HCT116 (cell line): ENCODE measurements around the gene RCL1.

Experiments
- CEBPB ChIP-seq: IDR thresholded peaks from 2 replicates; pipeline ENCODE4 v1.6.1; 2012; ENCODE audit warnings: low read depth
- CTCF ChIP-seq, 3 experiments: fragments of 200-600 bp in 1 of 3; sonication (generic) in 1 of 3; IDR thresholded peaks in 2 of 3; conservative IDR thresholded peaks in 1 of 3; 2 replicates each; pipeline ENCODE4 v1.5.1; 2012 to 2017; ENCODE audit warnings: low read depth in 2 of 3, low read length in 2 of 3, antibody characterized with exemption in 1 of 3, borderline replicate concordance in 1 of 3, control low read depth in 1 of 3, mild to moderate bottlenecking in 1 of 3, mixed read lengths in 1 of 3, mixed run types in 1 of 3, moderate library complexity in 1 of 3; ENCODE audit not compliant: insufficient read depth in 1 of 3
- EZH2 ChIP-seq: fragments of 200-600 bp; sonication (generic); IDR thresholded peaks from 2 replicates; pipeline ENCODE4 v1.6.1; 2017; ENCODE audit warnings: antibody characterized with exemption, mixed run types
- EZH2phosphoT487 ChIP-seq: fragments of 200-600 bp; IDR thresholded peaks from 2 replicates; pipeline ENCODE4 v1.6.1; 2018; ENCODE audit warnings: antibody characterized with exemption, borderline replicate concordance
- YY1 ChIP-seq: IDR thresholded peaks from 2 replicates; pipeline ENCODE4 v1.6.1; 2011; ENCODE audit warnings: low read length, low read depth, moderate library complexity, mild to moderate bottlenecking; ENCODE audit not compliant: insufficient replicate concordance; ENCODE audit errors: extremely low read depth

GRCh38 chr9:4905135-4905490 is 112.4 kb downstream of the RCL1 start:
- TF ChIP-seq CEBPB (no peak), EZH2 (no peak), CTCF (IDR thresholded peaks at IDR 0.05 in 2 of 3, conservative IDR thresholded peaks at IDR 0.05 in 1 of 3; ENCODE audit: borderline replicate concordance in 1 of 3, insufficient read depth in 1 of 3, low read depth in 2 of 3, low read length in 2 of 3) (no peak), YY1 (no peak), EZH2phosphoT487 (no peak)
